Neuronal stem cell (in vitro differentiated cells): Measurements from ENCODE around the gene MUSK.
"Not testable (repeated sequence)": the region's sequence is repeated elsewhere in the genome, so short reads cannot be mapped to it uniquely, and the experiment has no call there.

Experiments used
- DNase-seq: peaks from one replicate; pipeline ENCODE4 v3.0.0-alpha.2; 2013; ENCODE audit warnings: low spot score
- H2AFZ ChIP-seq: one replicate; pipeline ENCODE4 v1.6.1; 2013; ENCODE audit warnings: mild to moderate bottlenecking, low read length, inconsistent platforms
- H2AK5ac ChIP-seq: 2 replicates; pipeline ENCODE4 v1.6.1; 2013; ENCODE audit warnings: low read depth, mild to moderate bottlenecking, inconsistent platforms, low read length, moderate library complexity, mixed read lengths
- H2BK120ac ChIP-seq: 2 replicates; pipeline ENCODE4 v1.6.1; 2013; ENCODE audit warnings: low read depth, mild to moderate bottlenecking, inconsistent platforms, low read length, moderate library complexity, mixed read lengths
- H2BK12ac ChIP-seq: one replicate; pipeline ENCODE4 v1.6.1; 2013; ENCODE audit warnings: low read length, inconsistent platforms
- H2BK15ac ChIP-seq: 2 replicates; pipeline ENCODE4 v1.6.1; 2013; ENCODE audit warnings: mild to moderate bottlenecking, low read length, inconsistent platforms, mixed read lengths
- H2BK5ac ChIP-seq: one replicate; pipeline ENCODE4 v1.6.1; 2013; ENCODE audit warnings: inconsistent platforms, mild to moderate bottlenecking, low read length, moderate library complexity
- H3K14ac ChIP-seq: one replicate; pipeline ENCODE4 v1.6.1; 2013; ENCODE audit warnings: low read length, inconsistent platforms
- H3K18ac ChIP-seq: 2 replicates; pipeline ENCODE4 v1.6.1; 2013; ENCODE audit warnings: low read length, inconsistent platforms
- H3K23ac ChIP-seq: 2 replicates; pipeline ENCODE4 v1.6.1; 2013; ENCODE audit warnings: low read depth, mild to moderate bottlenecking, mixed read lengths, low read length, inconsistent platforms; ENCODE audit not compliant: poor library complexity
- H3K27ac ChIP-seq: replicated peaks from 3 replicates; pipeline ENCODE4 v1.5.1; 2013; ENCODE audit warnings: low read length, inconsistent platforms
- H3K27me3 ChIP-seq, 3 experiments: 2 replicates each; pipeline ENCODE4 v1.6.1; 2013; ENCODE audit warnings: low read length in 3 of 3, mild to moderate bottlenecking in 2 of 3, inconsistent platforms in 1 of 3, low read depth in 1 of 3, mixed read lengths in 1 of 3, moderate library complexity in 1 of 3; ENCODE audit not compliant: control insufficient read depth in 3 of 3, insufficient read depth in 3 of 3
- H3K36me3 ChIP-seq, 2 donors: replicated peaks in 1 of 2; 2 replicates each; pipeline ENCODE4 v1.6.1; 2013; ENCODE audit warnings: low read length in 2 of 2; ENCODE audit not compliant: control insufficient read depth in 2 of 2, insufficient read depth in 2 of 2
- H3K4ac ChIP-seq: 2 replicates; pipeline ENCODE4 v1.6.1; 2013; ENCODE audit warnings: inconsistent platforms, mild to moderate bottlenecking, low read length, moderate library complexity
- H3K4me1 ChIP-seq, 2 donors: 1 replicate in 1 of 2; 2 replicates in 1 of 2; pipeline ENCODE4 v1.6.1; 2013; ENCODE audit warnings: low read length in 2 of 2, low read depth in 1 of 2; ENCODE audit not compliant: control insufficient read depth in 2 of 2, insufficient read depth in 1 of 2
- H3K4me2 ChIP-seq: one replicate; pipeline ENCODE4 v1.6.1; 2013; ENCODE audit warnings: mild to moderate bottlenecking, low read length, inconsistent platforms; ENCODE audit not compliant: insufficient read depth, poor library complexity, severe bottlenecking
- H3K4me3 ChIP-seq, 2 donors: 2 replicates each; pipeline ENCODE4 v1.5.1; 2013; ENCODE audit warnings: low read length in 2 of 2, mild to moderate bottlenecking in 2 of 2, inconsistent platforms in 1 of 2, moderate library complexity in 1 of 2
- H3K79me1 ChIP-seq: one replicate; pipeline ENCODE4 v1.6.1; 2013; ENCODE audit warnings: low read depth, mild to moderate bottlenecking, inconsistent platforms, low read length, moderate library complexity
- H3K9ac ChIP-seq: one replicate; pipeline ENCODE4 v1.6.1; 2013; ENCODE audit warnings: mild to moderate bottlenecking, low read depth, low read length, inconsistent platforms; ENCODE audit not compliant: poor library complexity
- H3K9me3 ChIP-seq, 2 donors: replicated peaks in 1 of 2; 2 replicates each; pipeline versions ENCODE3 to v1.6.1; 2013; ENCODE audit warnings: low read length in 2 of 2, mild to moderate bottlenecking in 2 of 2, inconsistent platforms in 1 of 2, low read depth in 1 of 2, mixed read lengths in 1 of 2, moderate library complexity in 1 of 2; ENCODE audit not compliant: control insufficient read depth in 2 of 2, insufficient read depth in 1 of 2
- H4K8ac ChIP-seq: one replicate; pipeline ENCODE4 v1.6.1; 2013; ENCODE audit warnings: low read depth, mild to moderate bottlenecking, inconsistent platforms, low read length, moderate library complexity
- H4K91ac ChIP-seq: one replicate; pipeline ENCODE4 v1.6.1; 2013; ENCODE audit warnings: low read length, low read depth, mild to moderate bottlenecking, inconsistent platforms; ENCODE audit not compliant: poor library complexity
- WGBS, 2 donors: extraction: QIAGEN DNeasy Blood & Tissue Kit; methylation state at CpG; one replicate each; pipeline ENCODE4 v1.1.7; 2013; ENCODE audit warnings: missing lambda C conversion rate in 2 of 2, mixed read lengths in 1 of 2; ENCODE audit not compliant: insufficient read length in 2 of 2, insufficient replicate concordance in 1 of 2; ENCODE audit errors: extremely low coverage in 2 of 2; 5-methylcytosine and 5-hydroxymethylcytosine counted together

MUSK gene

DNA sequence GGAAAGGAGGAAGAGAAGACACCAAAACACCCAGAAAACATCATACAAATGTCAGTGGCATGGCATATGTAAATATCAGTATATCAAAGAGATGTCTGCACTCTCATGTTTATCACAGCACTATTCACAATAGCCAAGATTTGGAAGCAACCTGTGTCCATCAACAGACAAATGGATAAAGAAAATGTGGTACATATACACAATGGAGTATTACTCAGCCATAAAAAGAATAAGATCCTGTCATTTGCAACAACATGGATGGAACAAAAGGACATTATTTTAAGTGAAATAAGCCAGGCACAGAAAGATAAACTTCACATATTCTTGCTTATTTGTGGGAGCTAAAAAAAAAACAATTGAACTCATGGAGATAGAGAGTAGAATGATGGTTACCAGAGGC, 156.5 kb downstream of the MUSK start:
- not testable (repeated sequence) for H3K23ac ChIP-seq, H2BK120ac ChIP-seq, H3K14ac ChIP-seq, H3K79me1 ChIP-seq, H3K4me1 ChIP-seq, H3K18ac ChIP-seq, DNase-seq, H2BK15ac ChIP-seq, H4K8ac ChIP-seq, H2AK5ac ChIP-seq, H2AFZ ChIP-seq, H3K4ac ChIP-seq, H2BK12ac ChIP-seq, H2BK5ac ChIP-seq, H4K91ac ChIP-seq, H3K36me3 ChIP-seq, H3K4me2 ChIP-seq, H3K27me3 ChIP-seq, H3K4me3 ChIP-seq, H3K9ac ChIP-seq, H3K27ac ChIP-seq
- peaks cover 0 to 17% of the 10 kb centered on the region in 2 donors for H3K9me3 ChIP-seq

DNA sequence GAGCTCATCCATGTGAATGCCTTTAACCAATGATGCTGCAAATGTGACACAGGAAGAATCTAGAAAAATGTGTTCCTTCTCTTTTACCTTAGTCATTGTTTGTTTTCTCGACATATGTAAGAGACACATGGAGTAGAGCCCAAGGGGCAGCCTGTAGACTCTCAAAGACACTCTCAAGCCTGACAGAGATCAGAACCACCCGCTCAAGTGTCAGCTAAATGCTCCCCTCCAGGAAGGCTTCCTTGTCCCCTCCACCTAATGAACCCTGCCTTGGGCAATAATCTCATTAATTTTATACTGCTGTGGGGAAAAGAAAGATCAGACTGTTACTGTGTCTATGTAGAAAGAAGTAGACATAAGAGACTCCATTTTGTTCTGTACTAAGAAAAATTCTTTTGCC, 157.4 kb downstream of the MUSK start:
- Histone ChIP-seq H2BK15ac (no peak overlapping the region), H2AFZ (no peak overlapping the region), H3K36me3 (no peaks in the 10 kb centered on the region), H3K23ac (no peak overlapping the region), H3K4ac (no peak overlapping the region), H3K79me1 (peaks cover 2% of the 10 kb centered on the region), H4K91ac (no peak overlapping the region), H3K14ac (no peak overlapping the region), H3K9me3 (peaks cover 0 to 17% of the 10 kb centered on the region in 2 donors), H2AK5ac (no peak overlapping the region), H4K8ac (no peak overlapping the region), H2BK12ac (no peak overlapping the region), H3K27ac (no peak overlapping the region), H2BK120ac (no peak overlapping the region), H3K27me3 (no peaks in the 10 kb centered on the region), H3K4me3 (no peak overlapping the region), H3K9ac (no peak overlapping the region), H2BK5ac (no peak overlapping the region), H3K4me1 (peaks cover 0 to 2% of the 10 kb centered on the region in 2 donors), H3K18ac (no peak overlapping the region), H3K4me2 (no peak overlapping the region)
- no peak for DNase-seq
- no CpG with 5 or more reads among the region's 2 CpGs for WGBS, 2 donors

DNA sequence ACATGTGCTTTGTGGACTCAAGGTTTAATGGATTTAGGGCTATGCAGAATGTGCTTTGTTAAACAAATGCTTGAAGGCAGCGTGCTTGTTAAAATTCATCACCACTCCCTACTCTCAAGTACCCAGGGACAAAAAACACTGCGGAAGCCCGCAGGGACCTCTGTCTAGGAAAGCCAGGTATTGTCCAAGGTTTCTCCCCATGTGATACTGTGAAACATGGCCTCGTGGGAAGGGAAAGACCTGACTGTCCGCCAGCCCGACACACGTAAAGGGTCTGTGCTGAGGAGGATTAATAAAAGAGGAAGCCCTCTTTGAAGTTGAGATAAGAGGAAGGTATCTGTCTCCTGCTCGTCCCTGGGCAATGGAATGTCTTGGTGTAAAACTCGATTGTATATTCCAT, 157.8 kb downstream of the MUSK start:
- not testable (repeated sequence) for H3K9ac ChIP-seq, H4K91ac ChIP-seq, H2BK5ac ChIP-seq, H2BK12ac ChIP-seq, H3K27ac ChIP-seq, DNase-seq, H3K4me2 ChIP-seq, H2BK15ac ChIP-seq, H3K4me3 ChIP-seq, H2BK120ac ChIP-seq, H3K79me1 ChIP-seq, H3K4me1 ChIP-seq, H4K8ac ChIP-seq, H3K4ac ChIP-seq, H3K18ac ChIP-seq, H2AFZ ChIP-seq, H3K27me3 ChIP-seq, H3K23ac ChIP-seq, H2AK5ac ChIP-seq, H3K14ac ChIP-seq, H3K36me3 ChIP-seq
- H3K9me3 ChIP-seq: peaks cover 0 to 17% of the 10 kb centered on the region in 2 donors
- WGBS, 2 donors: no CpG with 5 or more reads among the region's 9 CpGs

DNA sequence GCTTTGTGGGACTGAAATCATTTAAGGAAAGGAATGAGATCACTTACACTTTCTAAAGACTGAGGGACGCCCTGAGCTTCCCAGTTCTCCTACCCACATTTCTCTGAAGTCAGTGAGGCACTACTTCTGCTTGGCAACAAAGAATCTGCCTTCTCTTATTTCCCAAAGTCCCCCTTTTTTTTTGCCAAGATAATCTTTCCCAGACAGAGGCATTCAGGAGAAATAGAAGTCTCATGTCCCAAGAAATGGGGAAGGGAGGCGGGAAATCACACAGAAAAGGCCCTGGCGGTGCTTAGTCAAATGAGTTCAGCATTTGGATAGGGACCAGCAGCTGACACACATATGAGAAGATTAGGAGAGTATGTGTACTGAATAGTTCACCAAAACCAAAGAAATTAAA, 159.7 kb downstream of the MUSK start:
- WGBS, 2 donors: no CpG with 5 or more reads among the region's 3 CpGs
- Histone ChIP-seq H3K36me3 (no peaks in the 10 kb centered on the region), H3K4me2 (no peak overlapping the region), H2BK5ac (no peak overlapping the region), H2AK5ac (no peak overlapping the region), H3K27ac (no peak overlapping the region), H3K9ac (no peak overlapping the region), H3K4me3 (no peak overlapping the region), H3K9me3 (peaks cover 0 to 6% of the 10 kb centered on the region in 2 donors), H4K8ac (no peak overlapping the region), H2BK15ac (no peak overlapping the region), H4K91ac (no peak overlapping the region), H3K14ac (no peak overlapping the region), H3K23ac (no peak overlapping the region), H2AFZ (no peak overlapping the region), H3K4ac (no peak overlapping the region), H3K79me1 (peaks cover 2% of the 10 kb centered on the region), H3K27me3 (no peaks in the 10 kb centered on the region), H3K4me1 (peaks cover 0 to 5% of the 10 kb centered on the region in 2 donors), H2BK120ac (no peak overlapping the region), H3K18ac (no peak overlapping the region), H2BK12ac (no peak overlapping the region)
- DNase-seq: no peak
